GM23338 (cell line): ENCODE measurements around the gene ZNF780B. TPM values are rescaled to one million over a fixed set of nuclear protein-coding genes. Genes with fewer than 3 reads are reported as not detected.

Experiments
- ATAC-seq: fragments of 200-7000 bp; cut with Tn5 transposase; 3 replicates; pipeline ENCODE4 v1.9.1; 2020
- DNase-seq: peaks from one replicate; pipeline ENCODE4 v3.0.0-alpha.2; 2015; ENCODE audit warnings: low spot score
- H2AFZ ChIP-seq: fragments of 200-600 bp; sonication (generic); 2 replicates; pipeline ENCODE4 v1.8.0; 2016; ENCODE audit warnings: antibody characterized with exemption, mild to moderate bottlenecking, moderate library complexity
- H3F3A ChIP-seq: fragments of 200-600 bp; sonication (generic); replicated peaks from 2 replicates; pipeline ENCODE4 v1.8.0; 2017; ENCODE audit warnings: antibody characterized with exemption, mixed run types, low read depth
- H3K27ac ChIP-seq: fragments of 200-600 bp; sonication (generic); 2 replicates; pipeline ENCODE4 v1.6.1; 2016; ENCODE audit warnings: low read depth
- H3K27me3 ChIP-seq: fragments of 200-600 bp; sonication (generic); 2 replicates; pipeline ENCODE4 v1.8.0; 2016; ENCODE audit warnings: mild to moderate bottlenecking, mixed run types, moderate library complexity; ENCODE audit not compliant: insufficient read depth
- H3K36me3 ChIP-seq: fragments of 200-600 bp; sonication (generic); 2 replicates; pipeline ENCODE4 v1.8.0; 2016; ENCODE audit warnings: mild to moderate bottlenecking; ENCODE audit not compliant: insufficient read depth
- H3K4me1 ChIP-seq: fragments of 200-600 bp; sonication (generic); 2 replicates; pipeline ENCODE4 v1.8.0; 2016; ENCODE audit warnings: mild to moderate bottlenecking, moderate library complexity; ENCODE audit not compliant: insufficient read depth
- H3K4me2 ChIP-seq: fragments of 200-600 bp; sonication (generic); 2 replicates; pipeline ENCODE4 v1.7.1; 2017; ENCODE audit warnings: mixed run types
- H3K4me3 ChIP-seq: fragments of 200-600 bp; sonication (generic); 2 replicates; pipeline ENCODE4 v1.6.1; 2016; ENCODE audit warnings: mixed run types
- H3K79me2 ChIP-seq: fragments of 200-600 bp; sonication (generic); replicated peaks from 2 replicates; pipeline ENCODE4 v1.8.0; 2017; ENCODE audit warnings: mild to moderate bottlenecking; ENCODE audit not compliant: insufficient read depth
- H3K9me2 ChIP-seq: fragments of 200-600 bp; sonication (generic); 2 replicates; pipeline ENCODE4 v1.8.0; 2017; ENCODE audit not compliant: insufficient read depth
- H4K20me1 ChIP-seq: fragments of 200-600 bp; sonication (generic); replicated peaks from 2 replicates; pipeline ENCODE4 v1.8.0; 2017; ENCODE audit warnings: mild to moderate bottlenecking; ENCODE audit not compliant: insufficient read depth
- H3K27ac Mint-ChIP-seq: 2 replicates; pipeline ENCODE4 v1.8.0; 2020; ENCODE audit warnings: inconsistent platforms, mild to moderate bottlenecking, moderate library complexity, mixed read lengths
- H3K27me3 Mint-ChIP-seq: 3 replicates; pipeline ENCODE4 v1.8.0; 2022; ENCODE audit warnings: low read depth, mild to moderate bottlenecking, moderate library complexity, mixed read lengths, inconsistent platforms; ENCODE audit not compliant: insufficient read depth, poor library complexity
- H3K36me3 Mint-ChIP-seq: 3 replicates; pipeline ENCODE4 v1.8.0; 2021; ENCODE audit warnings: low read depth, mild to moderate bottlenecking, inconsistent platforms, moderate library complexity, mixed read lengths
- H3K4me1 Mint-ChIP-seq: 3 replicates; pipeline ENCODE4 v1.8.0; 2020; ENCODE audit warnings: mild to moderate bottlenecking, inconsistent platforms, mixed read lengths
- H3K4me3 Mint-ChIP-seq: 3 replicates; pipeline ENCODE4 v1.8.0; 2021; ENCODE audit warnings: moderate library complexity, mild to moderate bottlenecking, inconsistent platforms, mixed read lengths
- H3K9me3 Mint-ChIP-seq: 3 replicates; pipeline ENCODE4 v1.8.0; 2020; ENCODE audit warnings: moderate library complexity, mild to moderate bottlenecking, inconsistent platforms, mixed read lengths
- CREB1 ChIP-seq: fragments of 250-450 bp; sonication (Bioruptor Pico); IDR thresholded peaks from 2 replicates; pipeline ENCODE4 v1.5.0; 2020; ENCODE audit warnings: low read depth, mild to moderate bottlenecking, moderate library complexity
- POLR2AphosphoS5 ChIP-seq: IDR thresholded peaks from 2 replicates; pipeline ENCODE4 v1.6.1; 2016; ENCODE audit warnings: antibody characterized with exemption, low read depth
- ZNF331 ChIP-seq: fragments of 250-450 bp; sonication (Bioruptor Pico); IDR thresholded peaks from 2 replicates; pipeline ENCODE4 v1.5.0; 2020; ENCODE audit warnings: low read depth, mild to moderate bottlenecking, moderate library complexity
- polyA plus RNA-seq: library from polyadenylated mRNA; unstranded; fragments of >200 nt; fragmentation: Nextera tagmentation; extraction: Ambion mirVana; gene quantifications from 2 replicates; pipeline ENCODE4 v1.2.1, GENCODE V29; 2016
- total RNA-seq: library from RNA; depleted of rRNA; stranded (reverse); fragments of >200 nt; shearing (Covaris generic); gene quantifications from 2 replicates; pipeline ENCODE4 v1.2.3, GENCODE V29; 2014
- TF ChIP-seq, protein P1 (sequence below): IDR thresholded peaks from 2 replicates; pipeline ENCODE4 v1.6.1; 2016; ENCODE audit warnings: antibody characterized with exemption
- TF ChIP-seq, protein P2 (sequence below): IDR thresholded peaks from one replicate; pipeline ENCODE4 v1.6.1; 2018; ENCODE audit warnings: antibody characterized with exemption; ENCODE audit not compliant: unreplicated experiment

Gene ZNF780B
- total and polyA plus RNA-seq, 2 experiments from 2014 or later: 4.9 to 11.0 TPM

DNA sequence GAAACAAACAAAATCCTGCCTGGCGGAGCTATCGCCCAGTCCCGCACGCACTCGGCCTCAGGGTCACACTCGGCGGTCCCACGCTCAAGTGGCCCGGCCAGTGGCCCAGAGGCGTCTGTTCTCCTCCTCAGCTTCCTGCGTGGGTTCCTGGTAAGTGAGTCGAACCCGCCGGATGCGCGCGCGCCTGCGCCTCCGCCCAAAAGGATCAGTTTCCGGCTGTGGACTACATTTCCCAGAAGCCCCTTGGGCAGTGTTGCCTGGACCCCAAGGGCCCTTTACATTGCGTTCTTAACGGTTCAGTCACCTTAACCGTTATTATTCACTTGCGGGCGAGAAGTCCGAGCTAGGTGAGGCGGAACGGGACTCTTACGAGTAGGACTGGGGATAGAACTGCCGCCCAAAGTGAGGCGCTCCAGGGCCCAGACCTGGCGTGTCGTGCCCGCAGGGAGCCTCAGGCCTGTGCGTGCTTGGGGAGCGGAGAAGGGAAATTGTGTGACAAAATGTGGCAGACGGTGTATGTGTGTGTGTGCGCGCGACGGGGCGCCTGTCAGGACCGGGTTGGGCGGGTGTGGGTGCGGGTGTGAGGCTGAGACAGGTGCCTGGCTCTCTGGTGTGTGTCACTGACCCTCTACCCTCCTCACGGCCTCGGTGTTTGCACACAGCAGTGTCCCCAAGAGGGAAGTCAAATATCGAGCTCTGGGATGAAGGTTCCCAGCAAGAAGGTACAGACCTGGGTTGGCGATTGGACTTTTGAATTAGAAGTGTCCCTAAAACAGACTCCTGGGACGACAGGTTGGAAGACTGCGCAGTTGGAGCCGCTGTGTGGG lies 59.0 kb downstream of the ZNF780B start, which contains the start of gene ZNF546:
TSS of gene ZNF546 (plus strand) at position 250 of the 827 bp plus-strand sequence. CDS start 1,267 bp downstream, outside the sequence.
- Mint-ChIP-seq H3K27me3 (peaks cover 2% of the 10 kb centered on the region), H3K27ac (peak within 1 kb of the TSS; percentile 76), H3K36me3 (peaks cover 21% of the 10 kb centered on the region), H3K9me3 (peaks cover 32% of the 10 kb centered on the region), H3K4me3 (peak within 1 kb of the TSS; percentile 92), H3K4me1 (peaks cover 9% of the 10 kb centered on the region; the same call in 1 of the 3 replicates)
- peaks cover 25% of the 10 kb centered on the region for H3K79me2 ChIP-seq
- no peaks in the 10 kb centered on the region; the same call in 1 of the 2 replicates for H3K4me1 ChIP-seq
- peak within 1 kb of the TSS; percentile 81 for H3K4me2 ChIP-seq
- no peaks in the 10 kb centered on the region; the same call in 1 of the 2 replicates for H3F3A ChIP-seq
- peak within 1 kb of the TSS; percentile 97 for H2AFZ ChIP-seq
- no peak within 1 kb of the TSS for H3K27ac ChIP-seq
- no peaks in the 10 kb centered on the region for H3K27me3 ChIP-seq
- H3K9me2 ChIP-seq: no peaks in the 10 kb centered on the region
- 0 out of 2 replicates have a peak, but pooled peaks cover 5% of the 10 kb centered on the region for H3K36me3 ChIP-seq
- H3K4me3 ChIP-seq: peak within 1 kb of the TSS; percentile 82
- ATAC-seq (peak; percentile 97), DNase-seq (peak; percentile 90)
- no peaks in the 10 kb centered on the region for H4K20me1 ChIP-seq
- TF ChIP-seq POLR2AphosphoS5 (peak; percentile 76), ZNF331 (CRISPR knock-in tag) (no peak)
- TF ChIP-seq, protein P1, sequence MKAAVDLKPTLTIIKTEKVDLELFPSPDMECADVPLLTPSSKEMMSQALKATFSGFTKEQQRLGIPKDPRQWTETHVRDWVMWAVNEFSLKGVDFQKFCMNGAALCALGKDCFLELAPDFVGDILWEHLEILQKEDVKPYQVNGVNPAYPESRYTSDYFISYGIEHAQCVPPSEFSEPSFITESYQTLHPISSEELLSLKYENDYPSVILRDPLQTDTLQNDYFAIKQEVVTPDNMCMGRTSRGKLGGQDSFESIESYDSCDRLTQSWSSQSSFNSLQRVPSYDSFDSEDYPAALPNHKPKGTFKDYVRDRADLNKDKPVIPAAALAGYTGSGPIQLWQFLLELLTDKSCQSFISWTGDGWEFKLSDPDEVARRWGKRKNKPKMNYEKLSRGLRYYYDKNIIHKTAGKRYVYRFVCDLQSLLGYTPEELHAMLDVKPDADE: peak; percentile 85

DNA sequence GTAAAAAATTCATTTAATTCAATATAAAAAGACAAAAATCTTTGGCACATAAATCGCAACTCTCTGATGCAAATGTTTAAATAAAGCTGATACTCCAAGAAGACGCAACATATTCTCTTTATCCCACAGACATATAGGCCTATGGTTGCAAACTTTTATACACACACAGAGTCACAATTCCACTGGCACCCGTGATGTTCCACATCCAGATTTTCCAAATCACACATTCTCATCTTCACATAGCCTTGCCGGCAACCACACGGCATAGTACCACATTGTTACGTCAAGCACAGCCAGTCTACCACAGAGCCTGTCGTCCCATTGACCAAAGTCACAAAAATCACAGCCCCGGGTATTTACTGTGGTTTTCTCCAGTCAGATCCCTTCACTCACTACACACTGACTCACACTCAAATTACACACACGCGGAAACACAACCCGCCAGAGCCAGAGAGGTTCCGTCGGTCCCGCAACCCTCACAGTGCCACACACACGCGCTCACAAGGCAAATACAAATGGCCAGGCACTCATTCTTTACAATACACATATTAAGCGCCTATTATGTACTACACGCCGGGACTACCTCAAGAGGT lies 59.7 kb downstream of the ZNF780B start:
- peak overlapping the region; percentile 92 for H3K4me3 Mint-ChIP-seq

More for the DNA sequence above, 59.7 kb downstream of the ZNF780B start:
- no peaks in the 10 kb centered on the region; the same call in 1 of the 2 replicates for H3K4me1 ChIP-seq
- no peaks in the 10 kb centered on the region for H3K9me2 ChIP-seq
- no peak overlapping the region for H3K27ac ChIP-seq
- no peaks in the 10 kb centered on the region for H4K20me1 ChIP-seq
- Mint-ChIP-seq H3K9me3 (peaks cover 32% of the 10 kb centered on the region), H3K4me1 (peaks cover 9% of the 10 kb centered on the region; the same call in 1 of the 3 replicates), H3K27ac (peak overlapping the region; percentile 76), H3K27me3 (peaks cover 2% of the 10 kb centered on the region), H3K36me3 (peaks cover 21% of the 10 kb centered on the region)
- ATAC-seq (peak; percentile 70), DNase-seq (no peak)
- TF ChIP-seq, protein P2, sequence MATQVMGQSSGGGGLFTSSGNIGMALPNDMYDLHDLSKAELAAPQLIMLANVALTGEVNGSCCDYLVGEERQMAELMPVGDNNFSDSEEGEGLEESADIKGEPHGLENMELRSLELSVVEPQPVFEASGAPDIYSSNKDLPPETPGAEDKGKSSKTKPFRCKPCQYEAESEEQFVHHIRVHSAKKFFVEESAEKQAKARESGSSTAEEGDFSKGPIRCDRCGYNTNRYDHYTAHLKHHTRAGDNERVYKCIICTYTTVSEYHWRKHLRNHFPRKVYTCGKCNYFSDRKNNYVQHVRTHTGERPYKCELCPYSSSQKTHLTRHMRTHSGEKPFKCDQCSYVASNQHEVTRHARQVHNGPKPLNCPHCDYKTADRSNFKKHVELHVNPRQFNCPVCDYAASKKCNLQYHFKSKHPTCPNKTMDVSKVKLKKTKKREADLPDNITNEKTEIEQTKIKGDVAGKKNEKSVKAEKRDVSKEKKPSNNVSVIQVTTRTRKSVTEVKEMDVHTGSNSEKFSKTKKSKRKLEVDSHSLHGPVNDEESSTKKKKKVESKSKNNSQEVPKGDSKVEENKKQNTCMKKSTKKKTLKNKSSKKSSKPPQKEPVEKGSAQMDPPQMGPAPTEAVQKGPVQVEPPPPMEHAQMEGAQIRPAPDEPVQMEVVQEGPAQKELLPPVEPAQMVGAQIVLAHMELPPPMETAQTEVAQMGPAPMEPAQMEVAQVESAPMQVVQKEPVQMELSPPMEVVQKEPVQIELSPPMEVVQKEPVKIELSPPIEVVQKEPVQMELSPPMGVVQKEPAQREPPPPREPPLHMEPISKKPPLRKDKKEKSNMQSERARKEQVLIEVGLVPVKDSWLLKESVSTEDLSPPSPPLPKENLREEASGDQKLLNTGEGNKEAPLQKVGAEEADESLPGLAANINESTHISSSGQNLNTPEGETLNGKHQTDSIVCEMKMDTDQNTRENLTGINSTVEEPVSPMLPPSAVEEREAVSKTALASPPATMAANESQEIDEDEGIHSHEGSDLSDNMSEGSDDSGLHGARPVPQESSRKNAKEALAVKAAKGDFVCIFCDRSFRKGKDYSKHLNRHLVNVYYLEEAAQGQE: no peak
- TF ChIP-seq CREB1: 0 out of 2 replicates have a peak, but pooled peaks have one; percentile 29
- peak overlapping the region; percentile 81 for H3K4me2 ChIP-seq
- H3K36me3 ChIP-seq: 0 out of 2 replicates have a peak, but pooled peaks cover 5% of the 10 kb centered on the region
- H3K4me3 ChIP-seq: peak overlapping the region; percentile 82
- peaks cover 25% of the 10 kb centered on the region for H3K79me2 ChIP-seq
- no peaks in the 10 kb centered on the region; the same call in 1 of the 2 replicates for H3F3A ChIP-seq
- no peaks in the 10 kb centered on the region for H3K27me3 ChIP-seq
- H2AFZ ChIP-seq: peak overlapping the region; percentile 97
